Neural progenitor cell (in vitro differentiated cells): ENCODE results near the gene ERICH6B. TPM values are rescaled to one million over a fixed set of nuclear protein-coding genes. Genes with fewer than 3 reads are reported as not detected.

ENCODE experiments used
- DNase-seq: peaks from one replicate; pipeline ENCODE4 v3.0.0-alpha.2; 2016; ENCODE audit warnings: low spot score
- H2AFZ ChIP-seq: fragments of 200-600 bp; sonication (generic); replicated peaks from 2 replicates; pipeline ENCODE4 v1.6.1; 2016; ENCODE audit warnings: antibody characterized with exemption
- H3F3A ChIP-seq: fragments of 200-600 bp; sonication (generic); 2 replicates; pipeline ENCODE4 v1.6.1; 2016; ENCODE audit warnings: antibody characterized with exemption, low read depth
- H3K27ac ChIP-seq: fragments of 200-600 bp; sonication (generic); 2 replicates; pipeline ENCODE4 v1.5.1; 2016; ENCODE audit warnings: mild to moderate bottlenecking
- H3K27me3 ChIP-seq: fragments of 200-600 bp; sonication (generic); 2 replicates; pipeline ENCODE4 v1.6.1; 2016; ENCODE audit warnings: mild to moderate bottlenecking, moderate library complexity
- H3K36me3 ChIP-seq: fragments of 200-600 bp; sonication (generic); 2 replicates; pipeline ENCODE4 v1.5.1; 2016
- H3K4me1 ChIP-seq: fragments of 200-600 bp; sonication (generic); 2 replicates; pipeline ENCODE4 v1.6.1; 2016; ENCODE audit warnings: mixed run types
- H3K4me2 ChIP-seq: fragments of 200-600 bp; sonication (generic); 2 replicates; pipeline ENCODE4 v1.6.1; 2016
- H3K4me3 ChIP-seq: fragments of 200-600 bp; sonication (generic); 2 replicates; pipeline ENCODE4 v1.5.1; 2016
- H3K79me2 ChIP-seq: fragments of 200-600 bp; sonication (generic); 2 replicates; pipeline ENCODE4 v1.6.1; 2016; ENCODE audit warnings: low read depth
- H3K9ac ChIP-seq: fragments of 200-600 bp; sonication (generic); 2 replicates; pipeline ENCODE4 v1.6.1; 2016
- H3K9me3 ChIP-seq: fragments of 200-600 bp; sonication (generic); 2 replicates; pipeline ENCODE4 v1.5.1; 2016; ENCODE audit warnings: low read depth
- H4K20me1 ChIP-seq: fragments of 200-600 bp; sonication (generic); 2 replicates; pipeline ENCODE4 v1.6.1; 2016; ENCODE audit warnings: low read depth
- H3K27ac Mint-ChIP-seq: 3 replicates; pipeline ENCODE4 v1.8.0; 2021; ENCODE audit warnings: mixed read lengths
- H3K27me3 Mint-ChIP-seq: 2 replicates; pipeline ENCODE4 v1.8.0; 2022; ENCODE audit warnings: low read depth, mild to moderate bottlenecking, inconsistent platforms, moderate library complexity, mixed read lengths; ENCODE audit not compliant: insufficient read depth
- H3K36me3 Mint-ChIP-seq: 3 replicates; pipeline ENCODE4 v1.8.0; 2021; ENCODE audit warnings: mixed read lengths
- H3K4me1 Mint-ChIP-seq: 3 replicates; pipeline ENCODE4 v1.8.0; 2021; ENCODE audit warnings: mixed read lengths
- H3K4me3 Mint-ChIP-seq: 3 replicates; pipeline ENCODE4 v1.8.0; 2021; ENCODE audit warnings: mild to moderate bottlenecking, moderate library complexity, mixed read lengths
- H3K9me3 Mint-ChIP-seq: 3 replicates; pipeline ENCODE4 v1.8.0; 2020; ENCODE audit warnings: mixed read lengths
- CTCF ChIP-seq: fragments of 200-600 bp; sonication (generic); IDR thresholded peaks from 2 replicates; pipeline ENCODE4 v1.5.1; 2017; ENCODE audit warnings: antibody characterized with exemption, mild to moderate bottlenecking
- EZH2 ChIP-seq: fragments of 200-600 bp; sonication (generic); IDR thresholded peaks from 2 replicates; pipeline ENCODE4 v1.6.1; 2017; ENCODE audit warnings: antibody characterized with exemption, mild to moderate bottlenecking, moderate library complexity
- EZH2phosphoT487 ChIP-seq: fragments of 200-600 bp; sonication (generic); IDR thresholded peaks from 2 replicates; pipeline ENCODE4 v1.6.1; 2017; ENCODE audit warnings: antibody characterized with exemption
- total RNA-seq: library from RNA; depleted of rRNA; stranded (reverse); fragments of >200 nt; gene quantifications from 2 replicates; pipeline ENCODE4 v1.2.3, GENCODE V29; 2015; ENCODE audit warnings: low replicate concordance

ERICH6B gene
- total RNA-seq, 1 donor from 2014 or later, result not detected

GRCh38 chr13:45511310-45512097, 104.0 kb downstream of the ERICH6B start:
- peaks cover 14% of the 10 kb centered on the region for H4K20me1 ChIP-seq
- no peak overlapping the region for H3K4me2 ChIP-seq
- H3K27me3 ChIP-seq, result no peaks in the 10 kb centered on the region
- peaks cover 16% of the 10 kb centered on the region for H3K36me3 ChIP-seq
- H3K79me2 ChIP-seq, result no peaks in the 10 kb centered on the region
- no peak overlapping the region for H3K4me3 Mint-ChIP-seq
- no peak overlapping the region for H3K27ac Mint-ChIP-seq
- H2AFZ ChIP-seq, result no peak overlapping the region
- peaks cover 11% of the 10 kb centered on the region for H3K4me1 Mint-ChIP-seq
- DNase-seq, result peak; percentile 80
- TF ChIP-seq EZH2phosphoT487 (no peak), EZH2 (no peak), CTCF (peak; percentile 91)
- H3K9me3 ChIP-seq, result no peaks in the 10 kb centered on the region
- H3K4me3 ChIP-seq, result no peak overlapping the region
- H3K9ac ChIP-seq, result no peak overlapping the region
- H3K27ac ChIP-seq, result peak overlapping the region; percentile 53
- peaks cover 14% of the 10 kb centered on the region for H3K4me1 ChIP-seq
- H3K36me3 Mint-ChIP-seq, result peaks cover 23% of the 10 kb centered on the region
- H3K27me3 Mint-ChIP-seq, result no peaks in the 10 kb centered on the region
- no peaks in the 10 kb centered on the region for H3K9me3 Mint-ChIP-seq
- H3F3A ChIP-seq, result peaks cover 22% of the 10 kb centered on the region

GRCh38 chr13:45510672-45511071, 104.9 kb downstream of the ERICH6B start:
- TF ChIP-seq EZH2phosphoT487 (no peak), EZH2 (no peak), CTCF (no peak)
- Mint-ChIP-seq H3K4me3 (no peak overlapping the region), H3K9me3 (no peaks in the 10 kb centered on the region), H3K27me3 (no peaks in the 10 kb centered on the region), H3K36me3 (peaks cover 24% of the 10 kb centered on the region), H3K27ac (peak overlapping the region; percentile 26), H3K4me1 (peaks cover 11% of the 10 kb centered on the region)
- Histone ChIP-seq H3K4me1 (peaks cover 14% of the 10 kb centered on the region), H3K4me3 (no peak overlapping the region), H3K4me2 (peak overlapping the region; percentile 15), H3K79me2 (no peaks in the 10 kb centered on the region), H4K20me1 (peaks cover 14% of the 10 kb centered on the region), H3K36me3 (peaks cover 12% of the 10 kb centered on the region), H3K27me3 (no peaks in the 10 kb centered on the region), H3K27ac (peak overlapping the region; percentile 53), H3F3A (peaks cover 22% of the 10 kb centered on the region), H2AFZ (no peak overlapping the region), H3K9me3 (no peaks in the 10 kb centered on the region), H3K9ac (no peak overlapping the region)
- DNase-seq, result peak; percentile 75

GRCh38 chr13:45508776-45509175, 106.8 kb downstream of the ERICH6B start:
- Histone ChIP-seq H2AFZ (no peak overlapping the region), H3F3A (peaks cover 22% of the 10 kb centered on the region), H4K20me1 (peaks cover 14% of the 10 kb centered on the region), H3K79me2 (no peaks in the 10 kb centered on the region), H3K9me3 (no peaks in the 10 kb centered on the region), H3K27me3 (no peaks in the 10 kb centered on the region), H3K4me2 (no peak overlapping the region), H3K9ac (no peak overlapping the region), H3K4me1 (peaks cover 14% of the 10 kb centered on the region), H3K27ac (no peak overlapping the region), H3K4me3 (no peak overlapping the region), H3K36me3 (peaks cover 4% of the 10 kb centered on the region)
- H3K4me3 Mint-ChIP-seq, result no peak overlapping the region
- no peak overlapping the region for H3K27ac Mint-ChIP-seq
- H3K27me3 Mint-ChIP-seq, result no peaks in the 10 kb centered on the region
- H3K9me3 Mint-ChIP-seq, result no peaks in the 10 kb centered on the region
- peaks cover 30% of the 10 kb centered on the region for H3K36me3 Mint-ChIP-seq
- DNase-seq, result no peak
- peaks cover 11% of the 10 kb centered on the region for H3K4me1 Mint-ChIP-seq
- TF ChIP-seq CTCF (no peak), EZH2phosphoT487 (no peak), EZH2 (no peak)
